Common myeloid progenitor, CD34-positive (primary cell): Measurements from ENCODE around the gene RABL6.

Experiments
- CTCF ChIA-PET: fragments of 350-600 bp; sonication (Branson Sonifier 250); formaldehyde crosslinking; loops from one replicate; lab custom pipeline; 2021; ENCODE audit warnings: antibody characterized with exemption; lab: Charles Lee
- POLR2A ChIA-PET: fragments of 350-600 bp; sonication (Branson Sonifier 250); formaldehyde crosslinking; loops from one replicate; lab custom pipeline; 2021; ENCODE audit warnings: antibody characterized with exemption; lab: Charles Lee
- DNase-seq, 3 donors: peaks; one replicate each; pipeline versions ENCODE4 v3.0.0 to v3.0.0-alpha.2; 2013
- H3K27ac ChIP-seq, 2 experiments: 1 replicate in 1 of 2; 2 replicates in 1 of 2; pipeline ENCODE4 v1.7.0; 2013; ENCODE audit warnings: inconsistent platforms in 2 of 2, low read length in 2 of 2, mild to moderate bottlenecking in 2 of 2, low read depth in 1 of 2, moderate library complexity in 1 of 2; ENCODE audit not compliant: severe bottlenecking in 2 of 2, insufficient read depth in 1 of 2, poor library complexity in 1 of 2
- H3K27me3 ChIP-seq, 5 experiments: replicated peaks in 2 of 5; 1 replicate in 3 of 5; 2 replicates in 2 of 5; pipeline versions ENCODE4 v1.6.1 to v1.7.0; 2013; ENCODE audit warnings: low read length in 4 of 5, mild to moderate bottlenecking in 2 of 5, moderate library complexity in 2 of 5, inconsistent platforms in 1 of 5; ENCODE audit not compliant: insufficient read depth in 5 of 5, control insufficient read depth in 4 of 5
- H3K36me3 ChIP-seq, 4 experiments: 1 replicate in 2 of 4; 2 replicates in 2 of 4; pipeline versions ENCODE4 v1.6.1 to v1.7.0; 2013; ENCODE audit warnings: low read length in 3 of 4, control low read depth in 1 of 4, mild to moderate bottlenecking in 1 of 4; ENCODE audit not compliant: control insufficient read depth in 4 of 4, insufficient read depth in 4 of 4
- H3K4me1 ChIP-seq, 4 experiments: 1 replicate in 3 of 4; 2 replicates in 1 of 4; pipeline versions ENCODE4 v1.6.1 to v1.7.1; 2013; ENCODE audit warnings: low read length in 3 of 4, mild to moderate bottlenecking in 3 of 4, control low read depth in 1 of 4, inconsistent platforms in 1 of 4, moderate library complexity in 1 of 4; ENCODE audit not compliant: control insufficient read depth in 4 of 4, insufficient read depth in 4 of 4; ENCODE audit errors: control extremely low read depth in 1 of 4
- H3K4me3 ChIP-seq, 7 experiments: 1 replicate in 4 of 7; 2 replicates in 3 of 7; pipeline versions ENCODE4 v1.5.1 to v1.7.0; 2013; ENCODE audit warnings: mild to moderate bottlenecking in 7 of 7, low read length in 6 of 7, moderate library complexity in 6 of 7, inconsistent platforms in 2 of 7, low read depth in 2 of 7, control low read depth in 1 of 7; ENCODE audit not compliant: insufficient read depth in 4 of 7, control insufficient read depth in 1 of 7; ENCODE audit errors: extremely low read depth in 1 of 7
- H3K9me3 ChIP-seq, 5 experiments: 1 replicate in 4 of 5; 2 replicates in 1 of 5; pipeline versions ENCODE4 v1.6.1 to v1.7.1; 2013; ENCODE audit warnings: low read length in 4 of 5, mild to moderate bottlenecking in 2 of 5, inconsistent platforms in 1 of 5, low read depth in 1 of 5, moderate library complexity in 1 of 5; ENCODE audit not compliant: control insufficient read depth in 4 of 5, insufficient read depth in 2 of 5; ENCODE audit errors: control extremely low read depth in 1 of 5
- WGBS: methylation state at CpG from one replicate; pipeline ENCODE4 v1.1.5; 2013; ENCODE audit not compliant: insufficient coverage; 5-methylcytosine and 5-hydroxymethylcytosine counted together

The RABL6 gene

DNA sequence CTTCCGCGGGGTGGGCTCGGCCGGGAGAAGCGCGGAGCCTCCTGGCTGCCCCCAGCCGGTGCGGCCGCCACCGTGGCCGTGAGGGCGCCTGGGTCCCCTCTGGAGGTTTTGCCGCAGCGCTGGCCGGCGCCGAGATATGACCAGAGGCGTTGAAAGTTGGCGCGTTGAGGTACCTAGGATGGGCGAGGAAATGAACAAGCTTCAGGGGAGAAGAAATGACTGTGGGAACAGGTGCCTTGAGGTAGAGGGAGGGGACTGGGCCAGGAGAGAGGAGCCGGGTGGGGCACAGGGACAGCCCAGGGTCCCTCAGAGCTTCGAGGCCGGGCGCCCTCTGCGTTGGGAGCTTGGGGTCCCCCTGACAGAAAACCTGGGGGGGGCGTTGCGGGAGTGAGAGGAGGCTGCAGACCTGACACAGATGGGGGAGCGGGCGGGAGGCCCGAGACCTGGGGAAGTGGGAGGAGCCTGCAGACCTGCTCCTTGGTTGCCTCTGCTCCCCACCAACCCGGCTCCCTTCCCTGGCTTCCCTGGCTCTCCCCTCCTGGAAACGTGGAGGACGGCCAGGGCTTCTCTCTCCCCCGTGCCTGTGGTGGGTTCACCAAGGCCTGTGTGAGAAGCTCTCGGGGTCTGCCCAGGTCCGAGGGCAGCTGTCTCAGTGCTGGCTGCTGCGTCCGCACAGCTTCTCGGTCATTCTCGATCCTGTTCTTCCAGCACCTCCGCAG lies 14.2 kb downstream of the RABL6 start:
- Histone ChIP-seq H3K36me3 (peaks cover 10 to 43% (median 22%) of the 10 kb centered on the region in 4 experiments), H3K4me3 (peak overlapping the region in 3 of 7 experiments; percentile 63 to 64 (median 64)), H3K4me1 (peaks cover 0 to 10% (median 5%) of the 10 kb centered on the region in 4 experiments), H3K27ac (no peak overlapping the region), H3K9me3 (no peaks in the 10 kb centered on the region), H3K27me3 (peaks cover 0 to 8% (median 0%) of the 10 kb centered on the region in 5 experiments)
- ChIA-PET POLR2A (interaction anchor here (0.7 to 1.3 kb wide), 2 partner anchors 19 to 171 kb away, joined by 3 read pairs; no protein-coding TSS in a partner anchor), CTCF (interaction anchor here (0.6 to 2.2 kb wide), 5 partner anchors 10 to 1614 kb away, joined by 3 to 10 read pairs (median 3); partner anchors contain the start of genes FBXW5 and RABL6)
- DNase-seq, result no peak
- WGBS, result 79% methylated on average over 39 of the region's 42 CpGs

DNA sequence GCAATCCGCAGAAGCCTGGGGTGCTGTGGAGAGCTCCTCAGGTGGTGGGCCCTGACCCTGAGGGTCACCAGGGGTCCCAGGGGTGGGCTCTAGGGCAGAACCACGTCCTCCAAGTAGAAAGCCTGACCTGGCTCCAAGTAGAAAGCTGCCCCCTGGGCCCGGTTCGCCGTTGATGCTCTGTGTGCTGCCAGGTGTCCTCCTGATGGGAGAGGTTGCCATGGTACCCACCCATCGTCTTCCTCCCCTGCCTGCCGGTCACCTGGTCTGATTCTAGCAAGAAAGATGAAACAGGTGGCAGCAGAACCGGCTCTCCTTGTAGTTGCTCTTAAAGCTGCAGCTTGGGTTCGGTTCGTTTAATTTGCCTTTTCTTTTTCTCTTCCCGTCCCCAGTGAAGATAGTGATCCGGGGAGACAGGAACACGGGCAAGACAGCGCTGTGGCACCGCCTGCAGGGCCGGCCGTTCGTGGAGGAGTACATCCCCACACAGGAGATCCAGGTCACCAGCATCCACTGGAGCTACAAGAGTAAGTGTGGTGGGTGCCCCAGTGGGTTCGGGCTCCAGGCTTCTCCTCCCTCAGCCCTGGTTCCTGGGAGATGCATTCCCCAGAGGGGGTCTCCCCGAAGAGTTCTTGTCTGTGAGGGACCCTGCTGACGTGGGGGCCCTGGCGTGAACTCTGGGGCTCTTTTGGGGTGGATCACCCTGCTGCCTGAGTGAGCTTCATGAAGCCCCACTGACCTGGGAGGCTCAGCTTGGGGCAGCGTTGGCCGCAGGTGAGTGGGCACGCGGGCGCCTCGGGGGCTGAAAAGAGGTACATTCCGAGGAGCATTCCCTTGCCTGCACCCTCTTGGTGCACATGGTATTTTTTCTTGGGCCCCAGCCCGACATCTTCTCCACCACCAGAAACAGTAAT lies 15.6 kb downstream of the RABL6 start:
- H3K9me3 ChIP-seq, result no peaks in the 10 kb centered on the region
- H3K4me1 ChIP-seq, result peaks cover 0 to 10% (median 5%) of the 10 kb centered on the region in 4 experiments
- peaks cover 7 to 55% (median 27%) of the 10 kb centered on the region in 4 experiments for H3K36me3 ChIP-seq
- WGBS, result 94% methylated on average over 23 of the region's 30 CpGs
- DNase-seq, result no peak
- no peak overlapping the region for H3K4me3 ChIP-seq
- ChIA-PET POLR2A (interaction anchor here (1.3 kb wide), 1 partner anchor 18 kb away, joined by 3 read pairs; no protein-coding TSS in a partner anchor), CTCF (interaction anchor here (0.6 to 2.2 kb wide), 7 partner anchors 8 to 1615 kb away, joined by 3 to 10 read pairs (median 4); partner anchors contain the start of genes CLIC3, FBXW5 and RABL6)
- H3K27ac ChIP-seq, result no peak overlapping the region
- peaks cover 0 to 8% (median 0%) of the 10 kb centered on the region in 5 experiments for H3K27me3 ChIP-seq

DNA sequence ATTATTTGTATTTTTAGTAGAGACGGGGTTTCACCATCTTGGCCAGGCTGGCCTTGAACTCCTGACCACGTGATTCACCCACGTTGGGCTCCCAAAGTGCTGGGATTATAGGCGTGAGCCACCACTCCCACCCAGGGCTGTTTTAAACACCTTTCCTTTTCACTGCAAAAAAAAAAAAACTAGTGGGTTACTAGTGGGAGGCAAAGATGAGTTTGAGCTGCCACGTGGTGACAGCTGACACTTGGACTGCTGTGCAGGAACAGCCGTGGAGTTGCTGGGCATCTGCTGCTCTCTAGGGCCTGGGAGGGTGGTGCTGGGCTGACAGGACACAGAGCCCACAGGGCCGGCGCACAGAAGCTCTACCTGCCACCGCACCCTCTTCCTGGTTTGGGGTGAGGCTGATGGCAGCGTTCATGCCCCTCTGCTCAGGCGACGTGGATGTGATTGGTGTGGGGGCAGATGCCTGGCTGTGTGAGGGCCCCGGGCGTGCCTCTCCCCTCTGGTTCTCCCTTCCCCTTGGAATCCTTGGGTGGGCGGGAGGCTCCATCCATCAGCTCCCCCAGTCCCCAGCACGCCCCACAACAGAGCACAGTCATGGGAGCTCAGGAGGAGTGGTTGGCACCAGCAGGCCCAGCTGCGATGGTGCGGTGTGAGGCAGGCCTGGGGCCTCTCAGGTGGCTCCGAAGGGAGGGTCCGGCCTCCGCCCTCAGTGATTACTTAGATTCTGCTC lies 16.9 kb downstream of the RABL6 start:
- peaks cover 0 to 8% (median 0%) of the 10 kb centered on the region in 5 experiments for H3K27me3 ChIP-seq
- DNase-seq, result no peak
- ChIA-PET CTCF (interaction anchor here (0.6 to 1.5 kb wide), 3 partner anchors 12 to 42 kb away, joined by 3 to 4 read pairs (median 4); no protein-coding TSS in a partner anchor), POLR2A (no interaction called here)
- H3K4me3 ChIP-seq, result no peak overlapping the region
- H3K9me3 ChIP-seq, result no peaks in the 10 kb centered on the region
- H3K36me3 ChIP-seq, result peaks cover 7 to 68% (median 38%) of the 10 kb centered on the region in 4 experiments
- WGBS, result 92% methylated on average over 14 of the region's 21 CpGs
- H3K27ac ChIP-seq, result no peak overlapping the region
- H3K4me1 ChIP-seq, result peaks cover 0 to 10% (median 5%) of the 10 kb centered on the region in 4 experiments

DNA sequence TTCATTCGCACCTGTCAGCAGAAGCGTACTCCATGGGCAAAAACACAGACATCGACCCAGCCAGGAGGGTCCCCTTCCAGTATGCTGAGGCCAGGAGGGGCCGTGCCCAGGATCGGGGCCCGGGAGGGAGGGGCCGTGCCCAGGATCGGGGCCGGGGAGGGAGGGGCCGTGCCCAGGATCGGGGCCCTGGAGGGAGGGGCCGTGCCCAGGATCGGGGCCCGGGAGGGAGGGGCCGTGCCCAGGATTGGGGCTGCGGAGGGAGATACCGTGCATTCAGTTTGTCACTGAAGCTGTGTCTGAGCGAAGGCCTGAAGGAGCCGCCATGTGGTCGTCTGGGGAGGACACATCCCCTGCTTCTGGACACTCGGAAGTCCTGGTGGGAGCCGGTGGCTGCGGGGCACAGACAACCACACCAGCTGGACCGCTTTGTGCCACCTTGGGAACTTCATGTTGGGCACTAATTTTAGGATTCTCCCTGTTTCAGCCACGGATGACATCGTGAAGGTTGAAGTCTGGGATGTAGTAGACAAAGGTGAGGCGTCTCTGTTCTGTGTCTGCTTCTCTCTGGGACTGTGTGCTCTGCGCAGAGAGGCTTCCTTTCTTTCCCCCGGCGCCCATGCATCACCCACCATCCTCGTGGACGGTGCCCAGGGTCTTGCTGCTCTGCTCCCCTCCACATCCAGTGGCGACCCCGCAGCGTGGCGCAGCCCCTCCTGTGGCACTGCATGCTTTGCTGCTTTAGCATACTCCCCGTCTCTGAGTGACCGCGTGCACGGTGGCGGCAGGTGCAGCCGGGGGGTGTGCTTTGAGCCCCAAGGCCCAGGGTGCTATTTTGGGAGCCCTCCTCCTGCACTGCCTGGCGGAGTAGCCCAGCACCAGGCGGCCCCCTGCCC lies 17.8 kb downstream of the RABL6 start:
- no peak overlapping the region for H3K4me3 ChIP-seq
- H3K27ac ChIP-seq, result no peak overlapping the region
- H3K36me3 ChIP-seq, result peaks cover 11 to 77% (median 42%) of the 10 kb centered on the region in 4 experiments
- DNase-seq, result no peak
- POLR2A ChIA-PET, result no interaction called here
- H3K9me3 ChIP-seq, result no peaks in the 10 kb centered on the region
- 96% methylated on average over 41 of the region's 44 CpGs for WGBS
- CTCF ChIA-PET, result interaction anchor here (1.5 kb wide), 1 partner anchor 16 kb away, joined by 4 read pairs; no protein-coding TSS in a partner anchor
- peaks cover 0 to 10% (median 5%) of the 10 kb centered on the region in 4 experiments for H3K4me1 ChIP-seq
- peaks cover 0 to 8% (median 0%) of the 10 kb centered on the region in 5 experiments for H3K27me3 ChIP-seq

DNA sequence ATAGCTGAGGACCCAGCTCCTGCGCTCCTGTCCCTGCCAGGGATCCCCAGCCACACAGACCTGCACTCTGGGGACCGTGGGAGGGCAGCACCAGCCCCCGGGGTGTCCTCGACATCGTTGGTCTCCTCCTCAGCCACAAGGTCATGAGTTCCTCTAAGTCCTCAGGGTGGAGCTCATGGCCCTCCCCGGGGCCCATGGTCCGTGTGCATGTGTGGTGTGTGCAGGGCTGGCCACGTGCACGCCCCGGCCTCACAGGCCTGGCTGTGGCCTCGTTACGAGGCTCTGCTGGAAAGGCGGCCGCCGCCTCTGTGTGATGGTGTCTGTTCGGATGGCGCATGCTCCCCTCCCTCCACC lies 18.4 kb downstream of the RABL6 start:
- ChIA-PET CTCF (interaction anchor here (1.5 kb wide), 1 partner anchor 16 kb away, joined by 4 read pairs; no protein-coding TSS in a partner anchor), POLR2A (no interaction called here)
- peaks cover 0 to 5% (median 2%) of the 10 kb centered on the region in 4 experiments for H3K4me1 ChIP-seq
- H3K27ac ChIP-seq, result no peak overlapping the region
- H3K9me3 ChIP-seq, result no peaks in the 10 kb centered on the region
- H3K27me3 ChIP-seq, result peaks cover 0 to 3% (median 0%) of the 10 kb centered on the region in 5 experiments
- no peak overlapping the region for H3K4me3 ChIP-seq
- H3K36me3 ChIP-seq, result peaks cover 14 to 83% (median 47%) of the 10 kb centered on the region in 4 experiments
- no peak for DNase-seq
- WGBS, result 98% methylated on average over 5 of the region's 17 CpGs
